ENCODE data around the gene ADNP.

Gene ADNP

GRCh38 chr20:50932016-50932485 lies 814 bp upstream of the ADNP start:
- no peak for DNase-seq

- no peak for DNase-seq
Measured at GRCh38 chr20:50930976-50931305, 296 bp downstream of the ADNP start.

- DNase-seq = no peak
Measured at GRCh38 chr20:50930139-50930975, 880 bp downstream of the ADNP start.

GRCh38 chr20:50929299-50930138 lies 1.7 kb downstream of the ADNP start:
- peak; percentile 90 for DNase-seq

GRCh38 chr20:50928469-50928868 lies 2.8 kb downstream of the ADNP start:
- no peak for DNase-seq

- no peak for DNase-seq
Measured at GRCh38 chr20:50926530-50926929, 4.7 kb downstream of the ADNP start.

- DNase-seq = no peak
Measured at GRCh38 chr20:50924261-50924920, 6.8 kb downstream of the ADNP start.

GRCh38 chr20:50921803-50922501 lies 9.3 kb downstream of the ADNP start:
- DNase-seq = no peak

GRCh38 chr20:50920997-50921396 lies 10.2 kb downstream of the ADNP start:
- DNase-seq = no peak

GRCh38 chr20:50919567-50919966 lies 11.7 kb downstream of the ADNP start:
- no peak for DNase-seq

GRCh38 chr20:50918403-50918802 lies 12.8 kb downstream of the ADNP start:
- DNase-seq = peak; percentile 14

- no peak for DNase-seq
Measured at GRCh38 chr20:50916934-50917333, 14.3 kb downstream of the ADNP start.

GRCh38 chr20:50916257-50916656 lies 15.0 kb downstream of the ADNP start:
- no peak for DNase-seq

GRCh38 chr20:50915424-50915823 lies 15.8 kb downstream of the ADNP start:
- DNase-seq = no peak

GRCh38 chr20:50913690-50914375 lies 17.4 kb downstream of the ADNP start:
- peak; percentile 39 for DNase-seq

- DNase-seq = no peak
Measured at GRCh38 chr20:50911716-50912115, 19.5 kb downstream of the ADNP start.

GRCh38 chr20:50911030-50911429 lies 20.2 kb downstream of the ADNP start:
- DNase-seq = no peak

GRCh38 chr20:50909413-50909812 lies 21.8 kb downstream of the ADNP start:
- no peak for DNase-seq

- no peak for DNase-seq
Measured at GRCh38 chr20:50904067-50904570, 27.1 kb downstream of the ADNP start.

- no peak for DNase-seq
Measured at GRCh38 chr20:50903353-50904051, 27.7 kb downstream of the ADNP start.

GRCh38 chr20:50901301-50901700 lies 29.9 kb downstream of the ADNP start:
- no peak for DNase-seq
